Skeletal muscle satellite cell (primary cell): ENCODE results near the gene L3HYPDH.

ENCODE experiments used
- H3K27me3 ChIP-seq: 2 replicates; pipeline ENCODE4 v1.7.0; 2013; ENCODE audit warnings: low read length; ENCODE audit not compliant: control insufficient read depth, insufficient read depth
- H3K36me3 ChIP-seq: 2 replicates; pipeline ENCODE4 v1.7.0; 2013; ENCODE audit warnings: mild to moderate bottlenecking, control low read depth, low read length; ENCODE audit not compliant: insufficient read depth
- H3K4me1 ChIP-seq: 2 replicates; pipeline ENCODE4 v1.7.0; 2013; ENCODE audit warnings: low read length; ENCODE audit not compliant: control insufficient read depth, insufficient read depth
- H3K4me2 ChIP-seq: 2 replicates; pipeline ENCODE4 v1.7.0; 2013; ENCODE audit warnings: mild to moderate bottlenecking, low read length
- H3K4me3 ChIP-seq: 2 replicates; pipeline ENCODE4 v1.7.0; 2013; ENCODE audit warnings: low read length
- H3K9ac ChIP-seq: 2 replicates; pipeline ENCODE4 v1.7.0; 2013; ENCODE audit warnings: mild to moderate bottlenecking, low read depth, low read length, moderate library complexity
- H3K9me3 ChIP-seq: replicated peaks from 2 replicates; pipeline ENCODE4 v1.7.0; 2013; ENCODE audit warnings: mild to moderate bottlenecking, control low read depth, low read length

L3HYPDH gene

GRCh38 chr14:59503256-59503655 lies 19.0 kb upstream of the L3HYPDH start:
- H3K36me3 ChIP-seq = peaks cover 33% of the 10 kb centered on the region
- H3K4me3 ChIP-seq = no peak overlapping the region
- no peak overlapping the region for H3K9ac ChIP-seq
- no peaks in the 10 kb centered on the region for H3K27me3 ChIP-seq
- H3K9me3 ChIP-seq = no peaks in the 10 kb centered on the region
- H3K4me1 ChIP-seq = no peaks in the 10 kb centered on the region
- no peak overlapping the region for H3K4me2 ChIP-seq

DNA sequence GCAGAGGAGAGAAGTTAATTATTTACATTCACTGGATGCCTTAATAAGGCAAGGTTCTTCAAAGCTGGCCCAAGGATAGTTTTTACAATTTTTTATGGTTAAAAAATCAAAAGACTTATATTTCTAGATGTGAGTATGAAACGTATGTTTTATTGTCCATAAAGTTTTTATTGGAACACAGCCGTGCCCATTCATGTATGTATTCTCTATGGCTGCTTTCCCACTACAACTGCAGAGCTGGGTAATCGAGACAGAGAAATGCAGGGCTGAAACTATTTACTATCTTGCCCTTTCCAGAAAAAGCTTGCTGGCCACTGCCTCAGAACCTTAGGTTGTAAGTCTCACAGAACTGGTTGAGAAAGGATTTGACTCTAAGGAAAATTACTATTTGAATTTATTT lies 16.5 kb upstream of the L3HYPDH start:
- no peaks in the 10 kb centered on the region for H3K4me1 ChIP-seq
- H3K36me3 ChIP-seq = peaks cover 37% of the 10 kb centered on the region
- H3K27me3 ChIP-seq = no peaks in the 10 kb centered on the region
- H3K9ac ChIP-seq = no peak overlapping the region
- no peaks in the 10 kb centered on the region for H3K9me3 ChIP-seq
- H3K4me3 ChIP-seq = no peak overlapping the region
- no peak overlapping the region for H3K4me2 ChIP-seq

GRCh38 chr14:59492384-59492783 lies 8.2 kb upstream of the L3HYPDH start:
- H3K27me3 ChIP-seq = no peaks in the 10 kb centered on the region
- no peak overlapping the region for H3K4me3 ChIP-seq
- H3K4me1 ChIP-seq = no peaks in the 10 kb centered on the region
- H3K9ac ChIP-seq = no peak overlapping the region
- no peak overlapping the region for H3K4me2 ChIP-seq
- H3K9me3 ChIP-seq = no peaks in the 10 kb centered on the region
- peaks cover 57% of the 10 kb centered on the region for H3K36me3 ChIP-seq

DNA sequence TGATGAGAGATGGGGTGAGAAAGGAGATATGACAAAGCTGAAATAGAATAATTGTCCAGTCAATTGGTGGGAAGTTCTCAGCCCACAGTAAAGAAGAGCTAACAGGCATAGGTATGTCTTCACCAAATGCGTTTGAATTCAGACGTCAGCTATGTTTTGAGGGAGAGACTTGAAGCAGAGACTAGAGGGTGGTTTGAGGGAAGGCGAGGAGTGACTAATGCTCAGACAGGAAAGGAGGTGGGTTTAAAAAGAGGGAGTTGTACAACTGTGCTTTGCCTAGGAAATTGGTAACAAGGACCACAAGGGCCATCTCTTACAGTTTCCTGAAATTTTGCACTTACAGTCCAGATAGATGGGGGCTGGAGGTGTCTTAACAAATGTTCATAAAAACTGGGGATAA lies 6.5 kb upstream of the L3HYPDH start:
- H3K27me3 ChIP-seq = no peaks in the 10 kb centered on the region
- no peak overlapping the region for H3K4me2 ChIP-seq
- H3K36me3 ChIP-seq = peaks cover 57% of the 10 kb centered on the region
- H3K9ac ChIP-seq = no peak overlapping the region
- peaks cover 8% of the 10 kb centered on the region for H3K4me1 ChIP-seq
- no peaks in the 10 kb centered on the region for H3K9me3 ChIP-seq
- no peak overlapping the region for H3K4me3 ChIP-seq

DNA sequence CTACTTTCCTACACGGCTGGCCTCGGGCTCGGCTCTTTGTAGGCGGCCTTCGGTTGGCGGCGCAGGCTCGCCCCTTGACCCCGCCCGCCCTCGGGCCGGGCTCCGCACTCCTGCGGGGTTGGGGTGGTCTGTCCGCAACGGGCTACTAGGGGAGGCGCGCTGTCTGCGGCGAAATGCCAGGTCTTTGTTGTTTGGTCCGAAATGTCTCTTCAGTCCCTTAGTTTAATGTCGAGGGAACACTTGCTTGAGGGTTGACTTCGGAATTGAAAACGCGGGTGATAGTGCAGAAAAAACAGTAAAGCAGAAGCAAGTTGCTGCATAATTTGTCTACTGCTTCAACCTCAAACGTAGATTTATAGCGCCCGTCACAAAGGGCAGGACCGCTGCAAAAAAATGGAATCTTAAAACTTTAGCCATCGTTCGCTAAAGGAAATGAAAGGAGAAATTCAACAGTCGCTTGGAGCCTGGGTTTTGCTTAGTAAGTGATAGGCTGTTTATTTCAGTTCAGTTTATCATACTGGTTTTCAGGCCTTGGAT lies 499 bp upstream of the L3HYPDH start:
- H3K4me1 ChIP-seq = peaks cover 37% of the 10 kb centered on the region
- no peaks in the 10 kb centered on the region for H3K27me3 ChIP-seq
- no peaks in the 10 kb centered on the region for H3K9me3 ChIP-seq
- peak overlapping the region; percentile 88 for H3K4me3 ChIP-seq
- H3K36me3 ChIP-seq = peaks cover 26% of the 10 kb centered on the region
- H3K4me2 ChIP-seq = peak overlapping the region; percentile 86
- peak overlapping the region; percentile 97 for H3K9ac ChIP-seq

GRCh38 chr14:59483363-59483762 lies 845 bp downstream of the L3HYPDH start:
- Histone ChIP-seq H3K9ac (peak overlapping the region; percentile 97), H3K9me3 (no peaks in the 10 kb centered on the region), H3K4me3 (peak overlapping the region; percentile 88), H3K4me1 (peaks cover 37% of the 10 kb centered on the region), H3K36me3 (peaks cover 21% of the 10 kb centered on the region), H3K27me3 (no peaks in the 10 kb centered on the region), H3K4me2 (peak overlapping the region; percentile 86)

DNA sequence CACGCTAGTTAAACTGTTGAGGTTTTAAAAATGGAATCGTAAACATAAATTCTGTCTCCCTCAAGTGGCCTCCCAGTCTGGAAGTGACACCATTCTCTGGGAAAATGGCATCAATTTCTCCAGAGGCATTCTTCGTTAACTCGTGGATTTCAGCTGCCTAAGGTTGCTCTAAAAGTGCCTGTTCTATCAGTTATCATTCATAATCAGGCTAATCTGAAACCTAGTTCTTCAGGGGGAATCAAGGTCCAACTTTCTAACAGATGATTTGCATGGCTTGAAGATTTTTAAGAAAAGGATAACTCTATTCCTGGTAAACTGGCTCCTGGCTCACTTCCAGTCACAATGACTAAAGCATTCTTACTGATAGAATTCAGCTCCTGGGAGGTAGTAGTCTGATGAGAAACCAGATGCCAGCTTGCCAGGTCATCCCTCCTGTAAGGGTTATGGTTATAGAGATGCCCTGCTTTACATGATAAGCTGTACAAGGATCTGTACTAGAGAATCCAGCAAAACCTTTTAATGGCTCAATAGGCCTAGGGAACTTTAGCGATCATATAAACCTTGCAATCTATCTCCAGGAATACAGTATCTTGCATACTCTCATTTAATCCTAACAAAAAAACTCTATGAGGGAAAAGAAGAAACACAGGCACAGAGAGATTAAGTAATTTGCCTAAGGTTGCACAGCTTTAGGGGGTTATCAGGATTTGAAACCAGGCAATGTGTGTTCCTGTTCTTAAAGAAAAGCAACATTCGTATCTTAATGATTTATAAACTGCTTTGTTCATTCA lies 1.5 kb downstream of the L3HYPDH start:
- Histone ChIP-seq H3K9me3 (no peaks in the 10 kb centered on the region), H3K4me1 (peaks cover 37% of the 10 kb centered on the region), H3K4me2 (peak overlapping the region; percentile 86), H3K27me3 (no peaks in the 10 kb centered on the region), H3K36me3 (peaks cover 22% of the 10 kb centered on the region), H3K9ac (peak overlapping the region; percentile 97), H3K4me3 (peak overlapping the region; percentile 88)

DNA sequence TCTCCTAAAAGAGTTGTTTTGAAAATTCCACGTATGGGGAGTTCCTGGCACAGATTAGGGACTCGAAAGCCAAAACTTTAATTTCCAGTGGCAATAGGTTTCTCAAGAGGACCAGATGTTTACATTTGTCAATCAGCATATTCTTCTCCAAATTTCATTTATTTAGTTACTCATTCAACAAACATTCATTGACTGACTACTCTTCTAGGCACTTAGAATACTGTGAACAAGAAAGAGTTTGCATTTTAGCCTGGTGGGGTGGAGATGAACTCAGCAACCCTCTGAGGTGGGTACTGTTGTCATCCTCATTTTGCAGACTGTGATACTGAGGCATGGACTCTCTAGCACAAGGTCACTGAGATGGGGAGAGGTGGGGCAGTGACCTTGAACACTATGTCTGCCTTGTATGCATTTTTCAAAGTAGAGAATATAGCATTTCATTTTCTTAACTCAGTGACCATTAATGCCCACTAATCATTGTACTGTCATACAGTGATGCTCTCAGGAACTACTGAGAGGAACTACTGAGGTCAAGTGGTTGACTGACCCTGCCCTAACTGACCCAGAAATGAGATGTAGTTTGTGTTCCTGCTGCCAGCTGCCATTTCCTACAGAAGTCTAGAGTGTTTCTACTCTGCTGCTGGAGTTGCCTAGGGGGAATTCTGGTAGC lies 2.2 kb downstream of the L3HYPDH start:
- peak overlapping the region; percentile 97 for H3K9ac ChIP-seq

DNA sequence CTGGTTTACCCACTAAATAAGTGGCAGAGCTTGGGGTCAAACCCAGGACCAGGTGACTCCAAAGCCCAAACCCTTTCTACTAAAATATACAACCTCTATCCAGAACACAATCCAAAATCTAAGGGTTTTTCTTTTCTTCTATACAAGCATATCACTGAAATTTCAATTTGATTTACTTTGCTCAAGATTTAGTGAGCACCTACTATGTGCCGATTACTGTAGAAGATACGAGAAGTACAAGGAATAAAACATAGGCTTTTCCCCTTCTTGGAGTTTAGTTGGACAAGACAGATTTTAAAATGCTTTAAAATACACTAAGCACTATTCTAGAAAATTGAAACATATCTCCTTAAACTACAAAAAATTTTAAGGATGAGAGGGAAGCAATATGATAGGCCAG lies 2.8 kb downstream of the L3HYPDH start:
- H3K4me3 ChIP-seq = peak overlapping the region; percentile 88
- peak overlapping the region; percentile 97 for H3K9ac ChIP-seq
- no peaks in the 10 kb centered on the region for H3K9me3 ChIP-seq
- H3K27me3 ChIP-seq = no peaks in the 10 kb centered on the region
- peaks cover 36% of the 10 kb centered on the region for H3K4me1 ChIP-seq
- H3K36me3 ChIP-seq = peaks cover 31% of the 10 kb centered on the region
- peak overlapping the region; percentile 86 for H3K4me2 ChIP-seq

More for the DNA sequence above, 2.2 kb downstream of the L3HYPDH start:
- peak overlapping the region; percentile 86 for H3K4me2 ChIP-seq
- no peaks in the 10 kb centered on the region for H3K27me3 ChIP-seq
- H3K36me3 ChIP-seq = peaks cover 25% of the 10 kb centered on the region
- H3K4me3 ChIP-seq = peak overlapping the region; percentile 88
- no peaks in the 10 kb centered on the region for H3K9me3 ChIP-seq
- peaks cover 37% of the 10 kb centered on the region for H3K4me1 ChIP-seq

GRCh38 chr14:59480166-59480565 lies 4.0 kb downstream of the L3HYPDH start:
- Histone ChIP-seq H3K4me1 (peaks cover 26% of the 10 kb centered on the region), H3K27me3 (no peaks in the 10 kb centered on the region), H3K4me3 (no peak overlapping the region), H3K4me2 (peak overlapping the region; percentile 86), H3K9ac (no peak overlapping the region), H3K9me3 (no peaks in the 10 kb centered on the region), H3K36me3 (peaks cover 44% of the 10 kb centered on the region)

- Histone ChIP-seq H3K4me3 (no peak overlapping the region), H3K9ac (no peak overlapping the region), H3K36me3 (peaks cover 55% of the 10 kb centered on the region), H3K4me1 (peaks cover 30% of the 10 kb centered on the region), H3K4me2 (no peak overlapping the region), H3K9me3 (no peaks in the 10 kb centered on the region), H3K27me3 (no peaks in the 10 kb centered on the region)
Measured at GRCh38 chr14:59478540-59478939, 5.7 kb downstream of the L3HYPDH start.
